ENCODE measurements around the gene RPS19BP1.
A peak's percentile ranks its signal among the peaks of the same experiment; 100 is the strongest.

The RPS19BP1 gene

GRCh38 chr22:39532215-39533073, at the start of gene RPS19BP1:
RPS19BP1 (minus strand) TSS chr22:39532748; CDS start chr22:39532738, 10 bp downstream.
- peak within 1 kb of the TSS; percentile 96 for H3K4me3 ChIP-seq (ENCODE audit: low read depth, low read length)
- POLR2A ChIA-PET = interaction anchor here (1.0 to 1.4 kb wide), 4 partner anchors 8 to 512 kb away, joined by 3 to 4 read pairs (median 4); partner anchors contain the start of gene RPL3
- TF ChIP-seq CTCF (IDR thresholded peaks at IDR 0.05; ENCODE audit: insufficient read depth, low read length, missing control alignments) = no peak
- DNase-seq (ENCODE audit: low read depth, low spot score) = peak; percentile 96
- CTCF ChIA-PET = interaction anchor here (1.1 to 27.5 kb wide), 7 partner anchors 16 to 816 kb away, joined by 3 to 1079 read pairs (median 71); partner anchors contain the start of genes ADSL and RPL3

GRCh38 chr22:39581303-39581702, 48.8 kb upstream of the RPS19BP1 start:
- TF ChIP-seq CTCF (IDR thresholded peaks at IDR 0.05; ENCODE audit: insufficient read depth, low read length, missing control alignments) = no peak
- H3K4me3 ChIP-seq (ENCODE audit: low read depth, low read length) = no peak overlapping the region
- no peak for DNase-seq (ENCODE audit: low read depth, low spot score)
- CTCF ChIA-PET = no interaction called here
- POLR2A ChIA-PET = no interaction called here

- POLR2A ChIA-PET = no interaction called here
- CTCF ChIA-PET = interaction anchor here (1.7 kb wide), 1 partner anchor 46 kb away, joined by 5 read pairs; no protein-coding TSS in a partner anchor
- H3K4me3 ChIP-seq (ENCODE audit: low read depth, low read length) = no peak overlapping the region
- no peak for TF ChIP-seq CTCF (IDR thresholded peaks at IDR 0.05; ENCODE audit: insufficient read depth, low read length, missing control alignments)
- DNase-seq (ENCODE audit: low read depth, low spot score) = no peak
Observed at GRCh38 chr22:39580795-39581194, 48.2 kb upstream of the RPS19BP1 start.

GRCh38 chr22:39580006-39580441, 47.5 kb upstream of the RPS19BP1 start:
- POLR2A ChIA-PET = no interaction called here
- no peak for DNase-seq (ENCODE audit: low read depth, low spot score)
- TF ChIP-seq CTCF (IDR thresholded peaks at IDR 0.05; ENCODE audit: insufficient read depth, low read length, missing control alignments) = no peak
- no peak overlapping the region for H3K4me3 ChIP-seq (ENCODE audit: low read depth, low read length)
- CTCF ChIA-PET = interaction anchor here (1.0 to 1.7 kb wide), 2 partner anchors 45 to 445 kb away, joined by 3 to 5 read pairs; no protein-coding TSS in a partner anchor

GRCh38 chr22:39577900-39578299, 45.4 kb upstream of the RPS19BP1 start:
- no peak for DNase-seq (ENCODE audit: low read depth, low spot score)
- TF ChIP-seq CTCF (IDR thresholded peaks at IDR 0.05; ENCODE audit: insufficient read depth, low read length, missing control alignments) = no peak
- no peak overlapping the region for H3K4me3 ChIP-seq (ENCODE audit: low read depth, low read length)
- POLR2A ChIA-PET = no interaction called here
- CTCF ChIA-PET = no interaction called here

- CTCF ChIA-PET = no interaction called here
- POLR2A ChIA-PET = no interaction called here
- DNase-seq (ENCODE audit: low read depth, low spot score) = no peak
- no peak for TF ChIP-seq CTCF (IDR thresholded peaks at IDR 0.05; ENCODE audit: insufficient read depth, low read length, missing control alignments)
- no peak overlapping the region for H3K4me3 ChIP-seq (ENCODE audit: low read depth, low read length)
Observed at GRCh38 chr22:39577366-39577765, 44.8 kb upstream of the RPS19BP1 start.

Data from AG04449 (cell line).